Measurements from ENCODE around the gene C20orf204.

The C20orf204 gene

GRCh38 chr20:64027981-64028685 is 7.8 kb upstream of the C20orf204 start:
- DNase-seq: no peak

- no peak for DNase-seq
Observed at GRCh38 chr20:64029293-64030117, 6.5 kb upstream of the C20orf204 start.

- DNase-seq: no peak
Observed at GRCh38 chr20:64030371-64031134, 5.4 kb upstream of the C20orf204 start.

GRCh38 chr20:64031822-64032314 is 4.1 kb upstream of the C20orf204 start:
- DNase-seq: no peak

GRCh38 chr20:64032706-64033624 is 3.0 kb upstream of the C20orf204 start:
- no peak for DNase-seq

- DNase-seq: no peak
Observed at GRCh38 chr20:64033981-64034493, 1.9 kb upstream of the C20orf204 start.

- DNase-seq: no peak
Observed at GRCh38 chr20:64035066-64035932, 683 bp upstream of the C20orf204 start.

- no peak for DNase-seq
Observed at GRCh38 chr20:64036346-64037198, 590 bp downstream of the C20orf204 start.

- DNase-seq: no peak
Observed at GRCh38 chr20:64037199-64037497, 1.2 kb downstream of the C20orf204 start.

- no peak for DNase-seq
Observed at GRCh38 chr20:64037498-64038213, 1.7 kb downstream of the C20orf204 start.

GRCh38 chr20:64038224-64038564 is 2.2 kb downstream of the C20orf204 start:
- no peak for DNase-seq

GRCh38 chr20:64038565-64039292 is 2.7 kb downstream of the C20orf204 start:
- peak; percentile 66 for DNase-seq

- no peak for DNase-seq
Observed at GRCh38 chr20:64039293-64040160, 3.5 kb downstream of the C20orf204 start.

GRCh38 chr20:64040231-64041039 is 4.5 kb downstream of the C20orf204 start:
- DNase-seq: no peak

GRCh38 chr20:64041040-64041780 is 5.2 kb downstream of the C20orf204 start:
- no peak for DNase-seq

- DNase-seq: no peak
Observed at GRCh38 chr20:64041781-64042053, 5.7 kb downstream of the C20orf204 start.
